Measurements from ENCODE around the gene SLC9A3. TPM values are rescaled to one million over a fixed set of nuclear protein-coding genes. Genes with fewer than 3 reads are reported as not detected.

Gene SLC9A3
- total RNA-seq, 1 donor from 2014 or later: 9.9 TPM

DNA sequence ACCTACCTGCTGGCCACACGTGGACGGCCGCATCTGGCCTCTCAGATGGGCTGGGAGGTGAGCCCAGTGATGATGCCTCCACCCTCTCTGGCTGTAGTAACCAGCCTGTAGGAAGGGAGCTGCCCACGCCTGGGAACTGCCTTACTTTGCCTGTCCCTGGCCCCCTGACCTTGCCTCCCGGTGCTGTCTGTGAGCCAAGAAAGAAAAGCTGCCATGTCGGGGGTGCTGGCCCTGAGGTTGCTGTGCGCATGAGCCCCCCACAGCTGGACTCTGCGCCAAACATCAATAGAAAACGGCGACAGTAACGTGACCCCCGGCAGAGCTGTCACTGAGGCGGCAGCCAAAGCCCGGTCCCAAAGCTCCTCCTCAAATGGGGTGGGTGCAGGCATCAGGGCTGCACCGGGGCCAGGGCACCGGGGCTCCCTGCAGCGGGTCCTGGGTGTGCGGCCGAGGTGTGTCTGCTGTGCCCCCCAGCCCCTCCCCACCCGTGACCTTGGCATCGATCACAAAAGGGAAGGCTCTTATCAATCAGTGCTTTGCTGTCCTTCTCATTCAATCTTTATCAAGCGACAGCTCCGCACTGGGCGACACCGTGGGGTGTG, 15.3 kb upstream of the SLC9A3 start:
- H3K27ac ChIP-seq: no peak overlapping the region
- intact Hi-C loops (cut with DNase I): no loop called here
- TF ChIP-seq, protein P1, sequence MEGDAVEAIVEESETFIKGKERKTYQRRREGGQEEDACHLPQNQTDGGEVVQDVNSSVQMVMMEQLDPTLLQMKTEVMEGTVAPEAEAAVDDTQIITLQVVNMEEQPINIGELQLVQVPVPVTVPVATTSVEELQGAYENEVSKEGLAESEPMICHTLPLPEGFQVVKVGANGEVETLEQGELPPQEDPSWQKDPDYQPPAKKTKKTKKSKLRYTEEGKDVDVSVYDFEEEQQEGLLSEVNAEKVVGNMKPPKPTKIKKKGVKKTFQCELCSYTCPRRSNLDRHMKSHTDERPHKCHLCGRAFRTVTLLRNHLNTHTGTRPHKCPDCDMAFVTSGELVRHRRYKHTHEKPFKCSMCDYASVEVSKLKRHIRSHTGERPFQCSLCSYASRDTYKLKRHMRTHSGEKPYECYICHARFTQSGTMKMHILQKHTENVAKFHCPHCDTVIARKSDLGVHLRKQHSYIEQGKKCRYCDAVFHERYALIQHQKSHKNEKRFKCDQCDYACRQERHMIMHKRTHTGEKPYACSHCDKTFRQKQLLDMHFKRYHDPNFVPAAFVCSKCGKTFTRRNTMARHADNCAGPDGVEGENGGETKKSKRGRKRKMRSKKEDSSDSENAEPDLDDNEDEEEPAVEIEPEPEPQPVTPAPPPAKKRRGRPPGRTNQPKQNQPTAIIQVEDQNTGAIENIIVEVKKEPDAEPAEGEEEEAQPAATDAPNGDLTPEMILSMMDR (IDR thresholded peaks at IDR 0.05): no peak
- no peak for DNase-seq (ENCODE audit: low spot score in 2 of 2)
- no peaks in the 10 kb centered on the region for H3K9me3 ChIP-seq
- no peaks in the 10 kb centered on the region for H3K36me3 ChIP-seq
- H3K27me3 ChIP-seq: no peaks in the 10 kb centered on the region
- H3K4me3 ChIP-seq: no peak overlapping the region
- no peaks in the 10 kb centered on the region for H3K4me1 ChIP-seq

DNA sequence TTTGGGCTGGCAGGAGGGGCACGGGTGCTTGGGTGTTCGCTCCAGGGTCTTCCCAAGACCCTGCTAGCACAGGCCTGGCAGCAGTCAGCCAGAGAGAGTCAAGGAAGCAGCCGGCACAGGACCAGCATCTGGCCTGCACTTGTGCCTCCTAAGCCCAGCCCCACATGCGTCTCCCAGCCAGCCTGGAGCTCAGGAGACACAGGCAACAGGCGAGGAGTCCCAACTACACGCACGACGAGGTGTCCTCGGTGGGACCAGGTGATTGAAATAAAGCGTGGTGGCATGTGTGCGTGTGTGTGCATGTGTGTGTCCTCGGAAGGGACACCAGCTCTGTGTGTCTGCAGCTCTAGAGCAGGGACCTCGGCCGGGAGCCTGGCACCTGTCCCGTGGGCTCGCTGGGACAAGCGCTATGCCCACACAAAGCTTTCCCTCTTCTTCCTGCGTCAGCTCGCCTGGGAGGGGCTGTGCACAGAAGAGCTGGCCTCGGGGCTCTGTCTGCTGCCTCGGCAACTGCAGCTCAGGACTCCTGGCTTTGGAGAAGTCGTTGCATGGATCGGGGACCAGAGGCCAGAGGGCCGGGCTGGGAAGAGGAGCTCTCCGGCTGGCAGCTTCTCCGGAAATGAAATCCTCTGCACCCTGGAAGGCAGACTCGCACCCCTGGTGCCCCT, 14.7 kb upstream of the SLC9A3 start:
- TF ChIP-seq, protein P1 (IDR thresholded peaks at IDR 0.05): no peak
- Histone ChIP-seq H3K9me3 (no peaks in the 10 kb centered on the region), H3K27me3 (no peaks in the 10 kb centered on the region), H3K4me3 (no peak overlapping the region), H3K36me3 (no peaks in the 10 kb centered on the region), H3K27ac (no peak overlapping the region), H3K4me1 (no peaks in the 10 kb centered on the region)
- intact Hi-C loops (cut with DNase I): no loop called here
- no peak for DNase-seq (ENCODE audit: low spot score in 2 of 2)

DNA sequence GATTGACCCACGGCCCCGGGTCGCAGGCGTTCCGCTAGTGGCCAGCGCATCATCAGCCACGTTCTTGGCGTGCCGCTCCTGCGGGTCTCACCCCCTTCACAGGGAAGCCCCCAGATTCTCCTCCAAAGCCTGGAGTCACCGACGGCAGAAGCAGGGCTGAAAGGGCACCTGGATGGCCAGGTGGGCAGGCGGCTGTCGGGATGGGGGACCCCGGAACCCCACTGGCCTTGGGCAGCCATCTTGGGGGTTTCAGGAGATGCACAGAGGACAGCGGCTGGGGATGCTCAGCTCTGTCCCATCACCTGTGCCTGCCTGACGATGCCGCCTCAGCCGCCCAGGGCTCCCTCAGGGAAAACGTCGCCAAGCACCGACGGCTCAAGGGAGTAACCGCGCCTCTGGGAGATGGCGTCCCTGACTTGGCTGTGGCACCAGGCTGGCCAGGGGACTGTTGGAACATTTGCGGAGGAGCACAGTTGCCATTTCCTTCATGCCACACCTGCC, 14.1 kb upstream of the SLC9A3 start:
- no peak for DNase-seq (ENCODE audit: low spot score in 2 of 2)
- Histone ChIP-seq H3K27ac (no peak overlapping the region), H3K4me3 (no peak overlapping the region), H3K36me3 (no peaks in the 10 kb centered on the region), H3K27me3 (no peaks in the 10 kb centered on the region), H3K4me1 (no peaks in the 10 kb centered on the region), H3K9me3 (no peaks in the 10 kb centered on the region)
- TF ChIP-seq, protein P1 (IDR thresholded peaks at IDR 0.05): no peak
- intact Hi-C loops (cut with DNase I): no loop called here

DNA sequence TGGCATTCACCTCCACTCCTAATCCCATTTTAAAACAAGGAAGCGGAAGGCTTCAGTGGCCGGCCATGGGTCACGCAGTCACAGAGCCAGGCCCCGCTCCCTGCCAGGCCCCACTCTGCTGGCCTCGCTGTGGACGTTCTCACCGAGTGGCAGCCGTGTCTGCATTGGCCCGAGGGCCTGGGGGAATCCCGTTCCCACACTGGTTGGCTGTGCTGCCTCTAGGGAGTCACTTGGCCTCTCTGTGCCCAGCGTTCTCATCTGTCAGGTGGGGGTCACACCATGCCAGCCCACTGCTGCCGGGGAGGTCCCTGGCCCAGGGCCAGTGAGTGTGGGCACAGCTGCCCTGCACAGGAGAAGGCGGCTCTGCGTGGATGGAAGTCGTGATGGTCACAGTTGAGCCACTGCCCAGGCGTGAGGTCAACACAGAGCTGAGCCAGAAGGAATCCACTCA, 13.4 kb upstream of the SLC9A3 start:
- intact Hi-C loops (cut with DNase I): no loop called here
- H3K36me3 ChIP-seq: no peaks in the 10 kb centered on the region
- TF ChIP-seq, protein P1 (IDR thresholded peaks at IDR 0.05): no peak
- H3K27ac ChIP-seq: no peak overlapping the region
- no peaks in the 10 kb centered on the region for H3K27me3 ChIP-seq
- no peaks in the 10 kb centered on the region for H3K9me3 ChIP-seq
- DNase-seq (ENCODE audit: low spot score in 2 of 2): no peak
- H3K4me3 ChIP-seq: no peak overlapping the region
- H3K4me1 ChIP-seq: no peaks in the 10 kb centered on the region

DNA sequence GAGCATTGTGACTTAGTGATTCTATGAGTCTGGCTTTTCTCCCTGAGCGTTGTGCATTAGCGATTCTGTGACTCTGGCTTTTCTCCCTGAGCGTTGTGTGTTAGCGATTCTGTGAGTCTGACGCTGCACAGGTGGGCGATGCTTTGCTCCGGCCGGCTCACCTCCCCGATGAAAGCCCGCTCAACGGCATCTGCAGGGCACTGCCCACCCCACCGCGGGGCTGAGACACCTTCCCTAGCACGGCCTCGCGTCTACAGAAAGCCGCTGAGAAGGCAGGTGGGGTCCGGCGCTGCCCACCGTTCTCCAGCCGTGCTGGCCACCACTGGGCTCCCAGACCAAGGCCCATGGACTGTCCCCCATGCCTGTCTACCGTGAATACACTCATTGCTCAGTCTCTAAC, 12.8 kb upstream of the SLC9A3 start:
- TF ChIP-seq, protein P1 (IDR thresholded peaks at IDR 0.05): no peak
- Histone ChIP-seq H3K27ac (no peak overlapping the region), H3K9me3 (no peaks in the 10 kb centered on the region), H3K4me1 (no peaks in the 10 kb centered on the region), H3K27me3 (no peaks in the 10 kb centered on the region), H3K36me3 (no peaks in the 10 kb centered on the region), H3K4me3 (no peak overlapping the region)
- no peak for DNase-seq (ENCODE audit: low spot score in 2 of 2)
- intact Hi-C loops (cut with DNase I): no loop called here
